Bronchial smooth muscle cell (primary cell): ENCODE measurements around the gene GGPS1. TPM values are rescaled to one million over a fixed set of nuclear protein-coding genes. Genes with fewer than 3 reads are reported as not detected.

Source experiments
- total RNA-seq: library from RNA; depleted of rRNA; stranded (reverse); fragments of >200 nt; gene quantifications from 2 replicates; pipeline ENCODE4 v1.2.1, GENCODE V29; 2014

The GGPS1 gene
- total RNA-seq = 22.4 and 27.0 TPM in 2 replicates

GRCh38 chr1:235328271-235329138 is at the start of gene GGPS1:
Gene GGPS1 (plus strand): TSS chr1:235328570. CDS start chr1:235335265, 6,695 bp downstream.

GRCh38 chr1:235327559-235328270 is 655 bp upstream of the GGPS1 start, which contains the start of gene ARID4B:
Gene ARID4B (minus strand): TSS chr1:235328179. CDS start chr1:235326919, 1,260 bp downstream.

GRCh38 chr1:235367000-235367908 is 38.9 kb downstream of the GGPS1 start, which contains the start of gene TBCE:
Gene TBCE (plus strand): TSS chr1:235367427. CDS start chr1:235380050, 12,623 bp downstream.

Other genes starting within 250 kb of the GGPS1 start
- gene TOMM20, start 199.7 kb upstream of the GGPS1 start, total RNA-seq = 49.0 and 79.1 TPM in 2 replicates
- 45.8 and 61.9 TPM in 2 replicates for gene RBM34, start 167.3 kb upstream of the GGPS1 start, total RNA-seq
- gene ARID4B, start 391 bp upstream of the GGPS1 start, total RNA-seq = 32.2 and 44.8 TPM in 2 replicates
- 16.9 and 24.1 TPM in 2 replicates for gene TBCE, start 38.9 kb downstream of the GGPS1 start, total RNA-seq
- gene B3GALNT2, start 175.9 kb downstream of the GGPS1 start, total RNA-seq = 27.6 and 48.3 TPM in 2 replicates